ENCODE results near the gene ZNF527. TPM values are rescaled to one million over a fixed set of nuclear protein-coding genes. Genes with fewer than 3 reads are reported as not detected.
"Not testable (repeated sequence)": the region's sequence is repeated elsewhere in the genome, so short reads cannot be mapped to it uniquely, and the experiment has no call there.

ZNF527 gene
- total RNA-seq, 1 donor from 2014 or later, result 8.1 TPM

GRCh38 chr19:37401078-37401477, 30.2 kb downstream of the ZNF527 start:
- H3K4me3 Mint-ChIP-seq, result no peak overlapping the region
- intact Hi-C loops (cut with micrococcal nuclease), result no loop called here
- ATAC-seq (ENCODE audit: low read depth) (no peak), DNase-seq (no peak)
- H3K9me3 Mint-ChIP-seq, result peaks cover 46% of the 10 kb centered on the region
- ChIA-PET POLR2A (no interaction called here), CTCF (no interaction called here)
- no peak overlapping the region for H3K27ac Mint-ChIP-seq
- no peaks in the 10 kb centered on the region for H3K4me1 Mint-ChIP-seq
- TF ChIP-seq CTCF (IDR thresholded peaks at IDR 0.05), result no peak
- H3K27me3 Mint-ChIP-seq, result no peaks in the 10 kb centered on the region
- peaks cover 4% of the 10 kb centered on the region for H3K36me3 Mint-ChIP-seq (ENCODE audit: low read depth)

GRCh38 chr19:37403403-37403802, 32.5 kb downstream of the ZNF527 start:
- DNase-seq (no peak), ATAC-seq (ENCODE audit: low read depth) (no peak)
- Mint-ChIP-seq H3K4me1 (no peaks in the 10 kb centered on the region), H3K27me3 (no peaks in the 10 kb centered on the region), H3K4me3 (no peak overlapping the region), H3K27ac (no peak overlapping the region), H3K36me3 (ENCODE audit: low read depth) (peaks cover 7% of the 10 kb centered on the region), H3K9me3 (peaks cover 49% of the 10 kb centered on the region)
- intact Hi-C loops (cut with micrococcal nuclease), result no loop called here
- ChIA-PET POLR2A (no interaction called here), CTCF (no interaction called here)
- TF ChIP-seq CTCF (IDR thresholded peaks at IDR 0.05), result no peak

GRCh38 chr19:37406140-37406846, 35.4 kb downstream of the ZNF527 start:
- peaks cover 45% of the 10 kb centered on the region for H3K9me3 Mint-ChIP-seq
- intact Hi-C loops (cut with micrococcal nuclease); CTCF ChIA-PET; H3K27ac Mint-ChIP-seq; DNase-seq; ATAC-seq (ENCODE audit: low read depth); H3K27me3 Mint-ChIP-seq; H3K4me3 Mint-ChIP-seq; POLR2A ChIA-PET; H3K4me1 Mint-ChIP-seq: not testable (repeated sequence)
- peaks cover 17% of the 10 kb centered on the region for H3K36me3 Mint-ChIP-seq (ENCODE audit: low read depth)

- TF ChIP-seq CTCF (IDR thresholded peaks at IDR 0.05), result no peak
- peaks cover 62% of the 10 kb centered on the region for H3K36me3 Mint-ChIP-seq (ENCODE audit: low read depth)
- POLR2A ChIA-PET, result no interaction called here
- no peak for DNase-seq
- H3K9me3 Mint-ChIP-seq, result peaks cover 45% of the 10 kb centered on the region
- H3K4me1 Mint-ChIP-seq, result no peaks in the 10 kb centered on the region
- intact Hi-C loops (cut with micrococcal nuclease), result no loop called here
- H3K4me3 Mint-ChIP-seq, result no peak overlapping the region
- ATAC-seq (ENCODE audit: low read depth), result no peak
- no peak overlapping the region for H3K27ac Mint-ChIP-seq
- H3K27me3 Mint-ChIP-seq, result no peaks in the 10 kb centered on the region
- CTCF ChIA-PET, result no interaction called here
Observed at GRCh38 chr19:37412700-37413099, 41.8 kb downstream of the ZNF527 start.

- intact Hi-C loops (cut with micrococcal nuclease), result no loop called here
- DNase-seq (no peak), ATAC-seq (ENCODE audit: low read depth) (no peak)
- CTCF ChIA-PET, result no interaction called here
- POLR2A ChIA-PET, result no interaction called here
- H3K27me3 Mint-ChIP-seq, result no peaks in the 10 kb centered on the region
- no peak overlapping the region for H3K27ac Mint-ChIP-seq
- no peak for TF ChIP-seq CTCF (IDR thresholded peaks at IDR 0.05)
- H3K9me3 Mint-ChIP-seq, result peaks cover 42% of the 10 kb centered on the region
- peaks cover 65% of the 10 kb centered on the region for H3K36me3 Mint-ChIP-seq (ENCODE audit: low read depth)
- H3K4me3 Mint-ChIP-seq, result no peak overlapping the region
- H3K4me1 Mint-ChIP-seq, result no peaks in the 10 kb centered on the region
Observed at GRCh38 chr19:37413313-37414084, 42.6 kb downstream of the ZNF527 start.

Other genes with a start within 250 kb of the ZNF527 start
- gene ZNF585A, start 198.4 kb upstream of the ZNF527 start, total RNA-seq, result 14.4 and 17.0 TPM in 2 replicates
- gene ZNF585B, start 160.6 kb upstream of the ZNF527 start, total RNA-seq, result 17.5 and 18.9 TPM in 2 replicates
- gene ZNF383, start 152.9 kb upstream of the ZNF527 start, total RNA-seq, result 19.9 and 25.5 TPM in 2 replicates
- gene ZNF569, start 96.3 kb downstream of the ZNF527 start, total RNA-seq, result 6.1 and 6.8 TPM in 2 replicates
- gene ZNF570, start 98.3 kb downstream of the ZNF527 start, total RNA-seq, result 5.8 and 7.1 TPM in 2 replicates
- gene ZNF793, start 135.8 kb downstream of the ZNF527 start, total RNA-seq, result 8.4 and 8.7 TPM in 2 replicates
- 5.0 and 5.2 TPM in 2 replicates for gene ZNF571, start 223.7 kb downstream of the ZNF527 start, total RNA-seq
- gene ZNF540, start 223.8 kb downstream of the ZNF527 start, total RNA-seq, result 1.9 and 2.9 TPM in 2 replicates